Smooth muscle cell (in vitro differentiated cells): ENCODE data around the gene LIN7A. TPM values are rescaled to one million over a fixed set of nuclear protein-coding genes. Genes with fewer than 3 reads are reported as not detected.

Experiments
- DNase-seq: peaks from one replicate; lab custom pipeline; 2025; ENCODE audit not compliant: unreplicated experiment; lab: John Stamatoyannopoulos, UW
- H2AFZ ChIP-seq: fragments of 200-600 bp; sonication (generic); 2 replicates; pipeline ENCODE4 v1.6.0; 2016; ENCODE audit warnings: antibody characterized with exemption, low read depth, mild to moderate bottlenecking
- H3F3A ChIP-seq: fragments of 200-600 bp; sonication (generic); 2 replicates; pipeline ENCODE4 v1.6.0; 2017; ENCODE audit warnings: antibody characterized with exemption, low read depth
- H3K27ac ChIP-seq: fragments of 200-600 bp; sonication (generic); 2 replicates; pipeline ENCODE4 v1.5.1; 2016; ENCODE audit warnings: low read depth, mild to moderate bottlenecking
- H3K27me3 ChIP-seq: fragments of 200-600 bp; sonication (generic); 2 replicates; pipeline ENCODE4 v1.6.1; 2016; ENCODE audit warnings: low read depth, mild to moderate bottlenecking
- H3K36me3 ChIP-seq: fragments of 200-600 bp; sonication (generic); 2 replicates; pipeline ENCODE4 v1.5.1; 2016; ENCODE audit warnings: low read depth
- H3K4me1 ChIP-seq: fragments of 200-600 bp; sonication (generic); 2 replicates; pipeline ENCODE4 v1.5.1; 2016; ENCODE audit warnings: low read depth
- H3K4me2 ChIP-seq: fragments of 200-600 bp; sonication (generic); 2 replicates; pipeline ENCODE4 v1.6.0; 2016; ENCODE audit warnings: mild to moderate bottlenecking
- H3K4me3 ChIP-seq: fragments of 200-600 bp; sonication (generic); 2 replicates; pipeline ENCODE4 v1.5.1; 2016; ENCODE audit warnings: mild to moderate bottlenecking
- H3K79me2 ChIP-seq: fragments of 200-600 bp; sonication (generic); 2 replicates; pipeline ENCODE4 v1.6.0; 2016; ENCODE audit warnings: low read depth, mild to moderate bottlenecking
- H3K9ac ChIP-seq: fragments of 200-600 bp; sonication (generic); 2 replicates; pipeline ENCODE4 v1.6.0; 2016; ENCODE audit warnings: low read depth
- H3K9me3 ChIP-seq: fragments of 200-600 bp; sonication (generic); replicated peaks from 2 replicates; pipeline ENCODE4 v1.5.1; 2016; ENCODE audit warnings: low read depth
- H4K20me1 ChIP-seq: fragments of 200-600 bp; sonication (generic); 2 replicates; pipeline ENCODE4 v1.6.0; 2016; ENCODE audit warnings: low read depth
- WGBS: methylation state at CpG from one replicate; pipeline ENCODE4 v1.1.7; 2016; ENCODE audit warnings: low lambda C conversion rate; 5-methylcytosine and 5-hydroxymethylcytosine counted together
- polyA plus RNA-seq: library from polyadenylated mRNA; unstranded; fragments of >200 nt; fragmentation: Nextera tagmentation; extraction: Ambion mirVana; gene quantifications from 2 replicates; pipeline ENCODE4 v1.2.1, GENCODE V29; 2016
- total RNA-seq: library from RNA; depleted of rRNA; stranded (reverse); fragments of >200 nt; gene quantifications from 2 replicates; pipeline ENCODE4 v1.2.3, GENCODE V29; 2014
- TF ChIP-seq, protein P1 (sequence below): fragments of 200-600 bp; sonication (generic); IDR thresholded peaks from 2 replicates; pipeline ENCODE4 v1.5.1; 2017; ENCODE audit warnings: borderline replicate concordance, mild to moderate bottlenecking, antibody characterized with exemption; ENCODE audit not compliant: insufficient read depth, poor library complexity, severe bottlenecking

The LIN7A gene
- total and polyA plus RNA-seq, 2 experiments from 2014 or later, result 2.0 to 3.2 TPM

DNA sequence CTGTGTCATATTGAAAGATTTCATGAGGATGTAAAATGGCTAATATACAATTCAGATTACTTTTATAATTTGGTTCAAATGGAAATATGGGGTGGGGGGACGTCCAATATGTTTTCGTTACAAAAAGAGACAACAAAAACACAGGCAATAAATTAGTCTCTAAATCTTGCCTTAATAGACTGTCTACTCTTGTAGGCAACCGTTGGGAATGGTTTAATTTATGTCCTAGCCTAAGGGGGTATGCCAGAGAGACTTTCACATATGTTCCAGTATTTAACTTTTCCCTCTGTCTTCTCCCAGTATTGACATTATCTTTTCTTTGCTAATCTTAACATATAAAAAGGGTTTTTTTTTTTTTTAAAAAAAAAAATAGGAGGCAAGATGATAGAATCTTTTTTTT lies 41.5 kb upstream of the LIN7A start:
- 70% methylated on average over 3 of the region's 3 CpGs for WGBS
- Histone ChIP-seq H4K20me1 (no peaks in the 10 kb centered on the region), H3K9ac (no peak overlapping the region), H3K4me2 (no peak overlapping the region), H3K4me1 (no peaks in the 10 kb centered on the region), H3K27me3 (no peaks in the 10 kb centered on the region), H2AFZ (no peak overlapping the region), H3K79me2 (no peaks in the 10 kb centered on the region), H3K4me3 (no peak overlapping the region), H3K36me3 (no peaks in the 10 kb centered on the region), H3F3A (no peaks in the 10 kb centered on the region), H3K9me3 (no peaks in the 10 kb centered on the region), H3K27ac (no peak overlapping the region)
- no peak for DNase-seq
- TF ChIP-seq, protein P1, sequence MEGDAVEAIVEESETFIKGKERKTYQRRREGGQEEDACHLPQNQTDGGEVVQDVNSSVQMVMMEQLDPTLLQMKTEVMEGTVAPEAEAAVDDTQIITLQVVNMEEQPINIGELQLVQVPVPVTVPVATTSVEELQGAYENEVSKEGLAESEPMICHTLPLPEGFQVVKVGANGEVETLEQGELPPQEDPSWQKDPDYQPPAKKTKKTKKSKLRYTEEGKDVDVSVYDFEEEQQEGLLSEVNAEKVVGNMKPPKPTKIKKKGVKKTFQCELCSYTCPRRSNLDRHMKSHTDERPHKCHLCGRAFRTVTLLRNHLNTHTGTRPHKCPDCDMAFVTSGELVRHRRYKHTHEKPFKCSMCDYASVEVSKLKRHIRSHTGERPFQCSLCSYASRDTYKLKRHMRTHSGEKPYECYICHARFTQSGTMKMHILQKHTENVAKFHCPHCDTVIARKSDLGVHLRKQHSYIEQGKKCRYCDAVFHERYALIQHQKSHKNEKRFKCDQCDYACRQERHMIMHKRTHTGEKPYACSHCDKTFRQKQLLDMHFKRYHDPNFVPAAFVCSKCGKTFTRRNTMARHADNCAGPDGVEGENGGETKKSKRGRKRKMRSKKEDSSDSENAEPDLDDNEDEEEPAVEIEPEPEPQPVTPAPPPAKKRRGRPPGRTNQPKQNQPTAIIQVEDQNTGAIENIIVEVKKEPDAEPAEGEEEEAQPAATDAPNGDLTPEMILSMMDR, result no peak

DNA sequence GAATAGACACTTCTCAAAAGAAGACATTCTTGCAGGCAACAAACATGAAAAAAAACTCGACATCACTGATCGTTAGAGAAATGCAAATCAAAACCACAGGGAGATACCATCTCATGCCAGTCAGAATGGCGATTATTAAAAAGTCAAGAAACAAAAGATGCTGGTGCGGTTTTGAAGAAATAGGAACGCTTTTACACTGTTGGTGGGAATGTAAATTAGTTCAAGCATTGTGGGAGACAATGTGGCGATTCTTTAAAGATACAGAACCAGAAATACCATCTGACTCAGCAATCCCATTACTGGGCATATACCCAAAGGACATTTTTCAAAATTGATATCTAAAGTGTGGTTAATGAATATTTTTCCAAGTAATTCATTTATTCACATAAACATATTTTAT lies 39.6 kb upstream of the LIN7A start:
- 83% methylated on average over 6 of the region's 6 CpGs for WGBS
- Histone ChIP-seq H3K4me1 (no peaks in the 10 kb centered on the region), H3K79me2 (no peaks in the 10 kb centered on the region), H3F3A (no peaks in the 10 kb centered on the region), H3K36me3 (no peaks in the 10 kb centered on the region), H3K4me3 (no peak overlapping the region), H3K9me3 (no peaks in the 10 kb centered on the region), H4K20me1 (no peaks in the 10 kb centered on the region), H3K27me3 (no peaks in the 10 kb centered on the region), H3K9ac (no peak overlapping the region), H3K27ac (no peak overlapping the region), H2AFZ (no peak overlapping the region), H3K4me2 (no peak overlapping the region)
- no peak for DNase-seq
- TF ChIP-seq, protein P1, result no peak

DNA sequence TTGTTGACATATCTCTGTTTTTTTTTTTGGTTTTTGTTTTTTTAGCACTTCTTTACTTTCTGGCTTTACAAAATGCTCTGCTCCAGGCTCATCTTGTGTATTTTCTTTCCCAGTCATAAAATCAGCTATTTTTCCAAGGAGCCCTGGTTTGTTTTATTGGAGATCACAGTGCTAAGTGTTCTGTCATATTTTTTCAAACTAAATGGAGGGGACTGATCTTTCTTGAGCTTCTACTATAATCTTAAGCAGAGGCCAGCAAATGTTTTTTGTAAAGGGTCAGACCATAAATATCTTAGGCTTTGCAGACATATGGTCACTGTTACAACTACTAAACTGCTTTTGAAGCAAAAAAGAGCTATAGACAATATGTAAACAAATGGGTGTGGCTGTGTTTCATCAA lies 30.6 kb upstream of the LIN7A start:
- H3K4me1 ChIP-seq, result no peaks in the 10 kb centered on the region
- TF ChIP-seq, protein P1, result no peak
- no peak overlapping the region for H3K4me2 ChIP-seq
- H2AFZ ChIP-seq, result no peak overlapping the region
- H3K79me2 ChIP-seq, result no peaks in the 10 kb centered on the region
- DNase-seq, result no peak
- no peaks in the 10 kb centered on the region for H3K36me3 ChIP-seq
- H4K20me1 ChIP-seq, result no peaks in the 10 kb centered on the region
- H3K27ac ChIP-seq, result no peak overlapping the region
- no peak overlapping the region for H3K9ac ChIP-seq
- H3K9me3 ChIP-seq, result no peaks in the 10 kb centered on the region
- no peaks in the 10 kb centered on the region for H3K27me3 ChIP-seq
- no peak overlapping the region for H3K4me3 ChIP-seq
- no peaks in the 10 kb centered on the region for H3F3A ChIP-seq

DNA sequence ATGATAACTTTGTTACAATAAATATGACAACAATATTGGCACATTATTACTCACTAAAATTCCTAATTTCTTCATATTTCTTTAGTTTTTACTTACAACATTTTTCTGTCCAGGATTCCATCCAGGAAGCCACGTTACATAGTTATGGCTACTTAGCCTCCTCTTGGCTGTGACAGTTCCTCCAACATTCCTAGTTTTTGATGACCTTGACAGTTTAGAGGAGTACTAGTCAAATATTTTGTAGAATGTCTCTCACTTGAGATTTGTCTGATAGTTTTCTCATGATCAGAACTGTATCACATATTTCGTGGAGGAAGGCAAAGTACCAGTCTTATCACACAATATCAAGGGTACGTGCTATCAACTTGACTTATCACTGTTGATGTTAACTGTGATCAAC lies 29.8 kb upstream of the LIN7A start:
- DNase-seq, result no peak
- Histone ChIP-seq H3F3A (no peaks in the 10 kb centered on the region), H2AFZ (no peak overlapping the region), H3K9ac (no peak overlapping the region), H4K20me1 (no peaks in the 10 kb centered on the region), H3K27ac (no peak overlapping the region), H3K79me2 (no peaks in the 10 kb centered on the region), H3K4me1 (no peaks in the 10 kb centered on the region), H3K36me3 (no peaks in the 10 kb centered on the region), H3K27me3 (no peaks in the 10 kb centered on the region), H3K9me3 (no peaks in the 10 kb centered on the region), H3K4me3 (no peak overlapping the region), H3K4me2 (no peak overlapping the region)
- 87% methylated on average over 3 of the region's 3 CpGs for WGBS
- TF ChIP-seq, protein P1, result no peak
